GM18870 (cell line): ENCODE data around the gene GLCE.
"Not testable (repeated sequence)": the region's sequence is repeated elsewhere in the genome, so short reads cannot be mapped to it uniquely, and the experiment has no call there.

ENCODE experiments used
- ATAC-seq: cut with Tn5 transposase; IDR thresholded peaks from one replicate; pipeline ENCODE4 v1.9.1; 2021; ENCODE audit warnings: moderate library complexity; ENCODE audit not compliant: unreplicated experiment

The GLCE gene

GRCh38 chr15:69134791-69135190 lies 25.6 kb upstream of the GLCE start:
- no peak for ATAC-seq

- no peak for ATAC-seq
Observed at GRCh38 chr15:69135499-69135898, 24.9 kb upstream of the GLCE start.

- no peak for ATAC-seq
Observed at GRCh38 chr15:69138963-69139362, 21.5 kb upstream of the GLCE start.

GRCh38 chr15:69140306-69140705 lies 20.1 kb upstream of the GLCE start:
- no peak for ATAC-seq

- no peak for ATAC-seq
Observed at GRCh38 chr15:69141286-69141701, 19.1 kb upstream of the GLCE start.

GRCh38 chr15:69141833-69142232 lies 18.6 kb upstream of the GLCE start:
- no peak for ATAC-seq

GRCh38 chr15:69143756-69144436 lies 16.5 kb upstream of the GLCE start:
- no peak for ATAC-seq

GRCh38 chr15:69144530-69144929 lies 15.9 kb upstream of the GLCE start:
- no peak for ATAC-seq

GRCh38 chr15:69145149-69145693 lies 15.2 kb upstream of the GLCE start:
- ATAC-seq: no peak

GRCh38 chr15:69145694-69146492 lies 14.5 kb upstream of the GLCE start:
- ATAC-seq: no peak

- ATAC-seq: no peak
Observed at GRCh38 chr15:69146724-69147435, 13.6 kb upstream of the GLCE start.

- no peak for ATAC-seq
Observed at GRCh38 chr15:69148465-69148864, 12.0 kb upstream of the GLCE start.

GRCh38 chr15:69149163-69149562 lies 11.3 kb upstream of the GLCE start:
- ATAC-seq: no peak

GRCh38 chr15:69149803-69150202 lies 10.6 kb upstream of the GLCE start:
- ATAC-seq: no peak

- ATAC-seq: no peak
Observed at GRCh38 chr15:69150336-69150735, 10.1 kb upstream of the GLCE start.

- no peak for ATAC-seq
Observed at GRCh38 chr15:69150841-69151240, 9.6 kb upstream of the GLCE start.

- no peak for ATAC-seq
Observed at GRCh38 chr15:69153046-69153445, 7.4 kb upstream of the GLCE start.

- not testable (repeated sequence) for ATAC-seq
Observed at GRCh38 chr15:69153587-69153986, 6.8 kb upstream of the GLCE start.

- no peak for ATAC-seq
Observed at GRCh38 chr15:69154078-69154477, 6.4 kb upstream of the GLCE start.

GRCh38 chr15:69154684-69155083 lies 5.8 kb upstream of the GLCE start:
- no peak for ATAC-seq

GRCh38 chr15:69156736-69157381 lies 3.6 kb upstream of the GLCE start:
- no peak for ATAC-seq
